NOMO-1 (cell line): ENCODE results near the gene VAV2.
A peak's percentile ranks its signal among the peaks of the same experiment; 100 is the strongest.
"Not testable (repeated sequence)": the region's sequence is repeated elsewhere in the genome, so short reads cannot be mapped to it uniquely, and the experiment has no call there.

ENCODE experiments used
- DNase-seq, 2 experiments: peaks; one replicate each; lab custom pipeline; 2025; ENCODE audit not compliant: unreplicated experiment in 2 of 2; lab: John Stamatoyannopoulos, UW

The VAV2 gene

GRCh38 chr9:133971981-133972941 is 19.9 kb downstream of the VAV2 start:
- no peak for DNase-seq

GRCh38 chr9:133971121-133971951 is 20.8 kb downstream of the VAV2 start:
- no peak for DNase-seq

- DNase-seq, result no peak
Measured at GRCh38 chr9:133970581-133971058, 21.5 kb downstream of the VAV2 start.

- no peak for DNase-seq
Measured at GRCh38 chr9:133969681-133970580, 22.2 kb downstream of the VAV2 start.

- no peak for DNase-seq
Measured at GRCh38 chr9:133968966-133969617, 23.0 kb downstream of the VAV2 start.

- DNase-seq, result no peak
Measured at GRCh38 chr9:133968428-133968827, 23.7 kb downstream of the VAV2 start.

- DNase-seq, result no peak
Measured at GRCh38 chr9:133967024-133967741, 24.9 kb downstream of the VAV2 start.

GRCh38 chr9:133964463-133964862 is 27.7 kb downstream of the VAV2 start:
- DNase-seq, result no peak

GRCh38 chr9:133963166-133963565 is 29.0 kb downstream of the VAV2 start:
- no peak for DNase-seq

GRCh38 chr9:133962341-133962740 is 29.8 kb downstream of the VAV2 start:
- no peak for DNase-seq

- no peak for DNase-seq
Measured at GRCh38 chr9:133961226-133962165, 30.6 kb downstream of the VAV2 start.

- peak; percentile 11 to 66 for DNase-seq
Measured at GRCh38 chr9:133960568-133961129, 31.5 kb downstream of the VAV2 start.

- no peak for DNase-seq
Measured at GRCh38 chr9:133959966-133960567, 32.1 kb downstream of the VAV2 start.

GRCh38 chr9:133959171-133959570 is 33.0 kb downstream of the VAV2 start:
- no peak for DNase-seq

GRCh38 chr9:133958756-133959155 is 33.4 kb downstream of the VAV2 start:
- no peak for DNase-seq

GRCh38 chr9:133957772-133958171 is 34.4 kb downstream of the VAV2 start:
- not testable (repeated sequence) for DNase-seq

- DNase-seq, result no peak
Measured at GRCh38 chr9:133957328-133957727, 34.8 kb downstream of the VAV2 start.
